Measurements from ENCODE around the gene PAPPA.

DNA sequence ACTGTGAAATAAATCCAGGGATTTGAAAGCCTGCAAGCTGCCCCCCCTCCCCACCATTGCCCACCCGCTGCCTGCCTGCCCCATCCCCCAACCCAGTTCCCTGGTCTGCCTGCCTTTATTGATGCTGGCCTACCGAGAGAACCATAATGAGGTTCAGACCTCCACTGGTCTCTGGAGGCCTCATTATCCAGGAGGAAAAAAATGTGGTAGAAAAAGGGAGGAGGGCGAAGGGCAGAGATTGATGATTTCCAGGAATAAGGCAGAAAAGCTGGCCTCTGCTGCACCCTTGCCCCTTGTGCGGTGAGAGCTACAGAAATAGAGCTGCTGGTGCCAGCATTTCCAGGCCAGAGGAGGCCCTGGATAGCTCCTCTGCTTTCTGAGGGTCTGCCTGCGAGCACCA is 216.1 kb downstream of the PAPPA start:
- TF ChIP-seq, protein P1, sequence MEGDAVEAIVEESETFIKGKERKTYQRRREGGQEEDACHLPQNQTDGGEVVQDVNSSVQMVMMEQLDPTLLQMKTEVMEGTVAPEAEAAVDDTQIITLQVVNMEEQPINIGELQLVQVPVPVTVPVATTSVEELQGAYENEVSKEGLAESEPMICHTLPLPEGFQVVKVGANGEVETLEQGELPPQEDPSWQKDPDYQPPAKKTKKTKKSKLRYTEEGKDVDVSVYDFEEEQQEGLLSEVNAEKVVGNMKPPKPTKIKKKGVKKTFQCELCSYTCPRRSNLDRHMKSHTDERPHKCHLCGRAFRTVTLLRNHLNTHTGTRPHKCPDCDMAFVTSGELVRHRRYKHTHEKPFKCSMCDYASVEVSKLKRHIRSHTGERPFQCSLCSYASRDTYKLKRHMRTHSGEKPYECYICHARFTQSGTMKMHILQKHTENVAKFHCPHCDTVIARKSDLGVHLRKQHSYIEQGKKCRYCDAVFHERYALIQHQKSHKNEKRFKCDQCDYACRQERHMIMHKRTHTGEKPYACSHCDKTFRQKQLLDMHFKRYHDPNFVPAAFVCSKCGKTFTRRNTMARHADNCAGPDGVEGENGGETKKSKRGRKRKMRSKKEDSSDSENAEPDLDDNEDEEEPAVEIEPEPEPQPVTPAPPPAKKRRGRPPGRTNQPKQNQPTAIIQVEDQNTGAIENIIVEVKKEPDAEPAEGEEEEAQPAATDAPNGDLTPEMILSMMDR (IDR thresholded peaks at IDR 0.05): no peak
- no peak for TF ChIP-seq POLR2A (IDR thresholded peaks at IDR 0.05)

All from Peyer's patch (tissue), 4 donors.